Pancreas (tissue), 10 donors: Measurements from ENCODE around the gene XYLT1. TPM values are rescaled to one million over a fixed set of nuclear protein-coding genes. Genes with fewer than 3 reads are reported as not detected.

Source experiments
- ATAC-seq, 4 donors: fragments of 200-7000 bp; cut with Tn5 transposase; one replicate each; pipeline versions ENCODE4 v1.8.0 to v1.9.1; 2020; ENCODE audit warnings: mild to moderate bottlenecking in 4 of 4, moderate library complexity in 4 of 4
- DNase-seq, 6 donors: peaks; one replicate each; pipeline ENCODE4 v3.0.0-alpha.2; 2020
- FAIRE-seq: peaks from 2 replicates; lab custom pipeline; 2012; peaks lifted over from hg19 to GRCh38; lab: Jason Lieb, UNC
- H3K27ac ChIP-seq, 4 donors: fragments of 200-600 bp; sonication (generic); 1 replicate in 3 of 4; 2 replicates in 1 of 4; pipeline versions ENCODE4 v1.5.0 to v1.8.0; 2020
- H3K27me3 ChIP-seq, 4 donors: fragments of 200-600 bp; one replicate each; pipeline ENCODE4 v1.8.0; 2021
- H3K36me3 ChIP-seq, 3 donors: fragments of 200-600 bp; sonication (generic) in 1 of 3; one replicate each; pipeline versions ENCODE4 v1.5.0 to v1.8.0; 2020 to 2021
- H3K4me1 ChIP-seq, 3 donors: fragments of 200-600 bp; one replicate each; pipeline ENCODE4 v1.8.0; 2021
- H3K4me3 ChIP-seq, 4 donors: fragments of 200-600 bp; sonication (generic) in 2 of 4; one replicate each; pipeline versions ENCODE4 v1.5.0 to v1.8.0; 2020 to 2021
- H3K9me3 ChIP-seq, 4 donors: fragments of 200-600 bp; one replicate each; pipeline ENCODE4 v1.8.0; 2021
- CTCF ChIP-seq, 4 donors: fragments of 200-600 bp; sonication (generic) in 3 of 4; IDR thresholded peaks; one replicate each; pipeline versions ENCODE4 v1.5.0 to v1.8.0; 2021; ENCODE audit warnings: antibody characterized with exemption in 4 of 4
- WGBS, 2 donors: extraction: QIAGEN DNeasy Blood & Tissue Kit; methylation state at CpG; one replicate each; pipeline ENCODE4 v1.1.7; 2013; 5-methylcytosine and 5-hydroxymethylcytosine counted together
- intact Hi-C, 3 donors: fragments of 100-400 bp; cut with DNase I; formaldehyde crosslinking; loops; one replicate each; pipeline versions ENCODE4 v1.11.1 to v1.14.2; 2022
- polyA plus RNA-seq, 2 donors: library from polyadenylated mRNA; stranded (reverse); fragments of 200-250 nt; gene quantifications; one replicate each; pipeline ENCODE4 v1.2.3, GENCODE V29; 2013
- total RNA-seq, 6 donors: library from RNA; stranded (reverse); fragmentation: NEBNext Ultra II Directional in 4 of 6; extraction: Animal tissue kit (Norgen Biotek cat#: 25700) in 4 of 6; gene quantifications; one replicate each; pipeline versions ENCODE4 v1.2.1 to v1.2.4, GENCODE V29; 2021 to 2023
- donor health status: healthy with polysubstance abuse.
- donor health status: DM: no; HTN: no; CAD: no; lungs with moderate emphysema.
- donor health status: DM: no; HTN: no; CAD: no.
- donor health status: control.
- donor health status: control.
- donor health status: Bipolar disorder and iron deficiency.
- donor health status: DM: yes; HTN: yes; CAD: no.
- donor health status: DM: no; HTN: no; CAD: no.
- donor health status: DM: no; HTN: no; CAD: no.
- donor health status: DM: yes; HTN: yes; CAD: no.

Gene XYLT1
- total and polyA plus RNA-seq, 8 donors: 1.6 to 8.2 (median 4.6) TPM

GRCh38 chr16:17431968-17432625 is 38.7 kb downstream of the XYLT1 start:
- WGBS, 2 donors: 81 to 87% methylated on average over 8 of the region's 8 CpGs
- no peak for FAIRE-seq

DNA sequence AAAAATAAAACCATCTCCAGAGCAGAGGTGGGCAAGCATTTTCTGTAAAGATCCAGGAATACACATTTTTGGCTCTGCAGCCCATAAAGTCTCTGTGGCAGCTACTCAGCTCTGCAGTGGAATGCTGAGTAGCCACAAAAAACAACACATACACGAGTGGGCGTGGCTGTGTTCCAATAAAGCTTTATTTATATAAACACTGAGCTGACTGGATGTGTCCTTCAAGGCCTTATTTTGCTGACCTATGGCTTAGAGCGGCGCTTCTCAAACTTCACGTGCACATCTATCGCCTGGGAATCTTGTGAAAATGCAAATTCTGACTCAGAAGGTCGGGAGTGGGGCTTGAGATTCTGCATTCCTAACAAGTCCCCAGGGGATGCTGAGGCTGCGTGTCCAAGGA is 39.7 kb downstream of the XYLT1 start:
- no peak overlapping the region for H3K4me3 ChIP-seq
- ATAC-seq (no peak), FAIRE-seq (no peak), DNase-seq (no peak)
- no peak for TF ChIP-seq CTCF (IDR thresholded peaks at IDR 0.05)
- no peaks in the 10 kb centered on the region for H3K27me3 ChIP-seq
- H3K4me1 ChIP-seq: no peaks in the 10 kb centered on the region
- H3K27ac ChIP-seq: no peak overlapping the region
- WGBS, 2 donors: 86 to 90% methylated on average over 8 of the region's 8 CpGs
- H3K9me3 ChIP-seq: no peaks in the 10 kb centered on the region
- intact Hi-C loops: no loop called here
- no peaks in the 10 kb centered on the region for H3K36me3 ChIP-seq

More at GRCh38 chr16:17431968-17432625, 38.7 kb downstream of the XYLT1 start:
- no peak for TF ChIP-seq CTCF (IDR thresholded peaks at IDR 0.05)
- no peak overlapping the region for H3K27ac ChIP-seq
- no peaks in the 10 kb centered on the region for H3K27me3 ChIP-seq
- DNase-seq (no peak), ATAC-seq (no peak)
- intact Hi-C loops: no loop called here
- H3K9me3 ChIP-seq: no peaks in the 10 kb centered on the region
- no peaks in the 10 kb centered on the region for H3K4me1 ChIP-seq
- H3K4me3 ChIP-seq: no peak overlapping the region
- H3K36me3 ChIP-seq: no peaks in the 10 kb centered on the region

- Histone ChIP-seq H3K36me3 (no peaks in the 10 kb centered on the region), H3K4me1 (no peaks in the 10 kb centered on the region), H3K27ac (no peak overlapping the region), H3K27me3 (no peaks in the 10 kb centered on the region), H3K4me3 (no peak overlapping the region), H3K9me3 (no peaks in the 10 kb centered on the region)
- no peak for TF ChIP-seq CTCF (IDR thresholded peaks at IDR 0.05)
- intact Hi-C loops: no loop called here
- 91 to 96% methylated on average over 2 of the region's 2 CpGs for WGBS, 2 donors
- no peak for ATAC-seq
- DNase-seq: no peak
- no peak for FAIRE-seq
Observed at GRCh38 chr16:17426451-17426850, 44.3 kb downstream of the XYLT1 start.

DNA sequence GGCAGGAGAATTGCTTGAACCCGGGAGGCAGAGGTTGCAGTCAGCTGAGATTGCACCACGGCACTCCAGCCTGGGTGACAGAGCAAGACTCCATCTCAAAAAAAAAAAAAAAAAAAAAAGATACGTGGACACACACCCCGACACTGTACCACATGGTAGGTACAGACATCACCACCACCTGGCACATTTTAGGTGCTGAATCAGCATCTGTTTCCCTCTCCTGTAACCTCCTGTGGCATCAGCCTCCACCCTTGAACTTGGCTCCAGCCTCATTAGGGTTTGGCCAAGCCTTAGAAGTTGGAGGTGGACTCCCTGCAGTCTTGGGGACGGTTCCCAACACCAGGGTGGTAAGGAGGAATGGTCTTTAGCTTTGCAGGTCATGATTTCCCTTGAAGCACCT is 46.0 kb downstream of the XYLT1 start:
- ATAC-seq: no peak
- no peak overlapping the region for H3K4me3 ChIP-seq
- 83 to 96% methylated on average over 5 of the region's 5 CpGs for WGBS, 2 donors

More for the DNA sequence above, 46.0 kb downstream of the XYLT1 start:
- Histone ChIP-seq H3K4me1 (no peaks in the 10 kb centered on the region), H3K27me3 (no peaks in the 10 kb centered on the region), H3K9me3 (no peaks in the 10 kb centered on the region), H3K27ac (no peak overlapping the region), H3K36me3 (no peaks in the 10 kb centered on the region)
- intact Hi-C loops: no loop called here
- DNase-seq: no peak
- FAIRE-seq: no peak
- TF ChIP-seq CTCF (IDR thresholded peaks at IDR 0.05): no peak
